HG02610 (cell line): ENCODE results near the gene ADGRG1.

Source experiments
- ATAC-seq: cut with Tn5 transposase; IDR thresholded peaks from one replicate; pipeline ENCODE4 v1.9.1; 2021; ENCODE audit warnings: mild to moderate bottlenecking, moderate library complexity; ENCODE audit not compliant: unreplicated experiment

Gene ADGRG1

GRCh38 chr16:57604177-57604576 is 24.3 kb upstream of the ADGRG1 start:
- ATAC-seq = no peak

GRCh38 chr16:57606147-57606846 is 22.1 kb upstream of the ADGRG1 start:
- no peak for ATAC-seq

- ATAC-seq = no peak
Measured at GRCh38 chr16:57606847-57607501, 21.5 kb upstream of the ADGRG1 start.

GRCh38 chr16:57607676-57608461 is 20.6 kb upstream of the ADGRG1 start:
- no peak for ATAC-seq

GRCh38 chr16:57608462-57609113 is 19.8 kb upstream of the ADGRG1 start:
- no peak for ATAC-seq

GRCh38 chr16:57609541-57610401 is 18.7 kb upstream of the ADGRG1 start:
- peak; percentile 96 for ATAC-seq

GRCh38 chr16:57610611-57611010 is 17.8 kb upstream of the ADGRG1 start:
- ATAC-seq = no peak

- no peak for ATAC-seq
Measured at GRCh38 chr16:57611181-57611580, 17.2 kb upstream of the ADGRG1 start.

- no peak for ATAC-seq
Measured at GRCh38 chr16:57611706-57612105, 16.7 kb upstream of the ADGRG1 start.

GRCh38 chr16:57612494-57612893 is 15.9 kb upstream of the ADGRG1 start:
- ATAC-seq = no peak

- ATAC-seq = no peak
Measured at GRCh38 chr16:57613514-57613913, 14.9 kb upstream of the ADGRG1 start.

GRCh38 chr16:57614536-57614935 is 13.9 kb upstream of the ADGRG1 start:
- no peak for ATAC-seq

- ATAC-seq = no peak
Measured at GRCh38 chr16:57614944-57615343, 13.5 kb upstream of the ADGRG1 start.

- no peak for ATAC-seq
Measured at GRCh38 chr16:57615813-57616212, 12.6 kb upstream of the ADGRG1 start.

GRCh38 chr16:57616241-57616640 is 12.2 kb upstream of the ADGRG1 start:
- ATAC-seq = no peak

- ATAC-seq = no peak
Measured at GRCh38 chr16:57616876-57617275, 11.6 kb upstream of the ADGRG1 start.

- ATAC-seq = no peak
Measured at GRCh38 chr16:57617604-57618111, 10.8 kb upstream of the ADGRG1 start.

- no peak for ATAC-seq
Measured at GRCh38 chr16:57618296-57619132, 9.9 kb upstream of the ADGRG1 start.

GRCh38 chr16:57619133-57619605 is 9.3 kb upstream of the ADGRG1 start:
- ATAC-seq = no peak
